BE2C (cell line): ENCODE measurements around the gene ZNF462.

Experiments used
- DNase-seq: peaks from one replicate; pipeline ENCODE4 v3.0.0-alpha.2; 2020
- H3K27me3 ChIP-seq: fragments of 250-450 bp; sonication (Bioruptor Pico); 2 replicates; pipeline ENCODE4 v1.5.1; 2020; ENCODE audit warnings: mild to moderate bottlenecking
- H3K36me3 ChIP-seq: fragments of 250-450 bp; sonication (Bioruptor Pico); 2 replicates; pipeline ENCODE4 v1.5.1; 2020; ENCODE audit warnings: mild to moderate bottlenecking
- H3K4me1 ChIP-seq: fragments of 250-450 bp; sonication (Bioruptor Pico); 2 replicates; pipeline ENCODE4 v1.5.1; 2020
- H3K4me3 ChIP-seq: 2 replicates; pipeline ENCODE4 v1.5.1; 2011; ENCODE audit warnings: low read depth, low read length
- H3K9me3 ChIP-seq: fragments of 250-450 bp; sonication (Bioruptor Pico); 2 replicates; pipeline ENCODE4 v1.5.1; 2020
- CTCF ChIP-seq: IDR thresholded peaks from 2 replicates; pipeline ENCODE4 v1.5.1; 2012; ENCODE audit warnings: mild to moderate bottlenecking, low read depth, low read length

The ZNF462 gene

GRCh38 chr9:106925392-106925791, 62.4 kb downstream of the ZNF462 start:
- Histone ChIP-seq H3K4me3 (no peak overlapping the region), H3K27me3 (no peaks in the 10 kb centered on the region), H3K36me3 (peaks cover 74% of the 10 kb centered on the region), H3K4me1 (peaks cover 20% of the 10 kb centered on the region), H3K9me3 (no peaks in the 10 kb centered on the region)
- no peak for TF ChIP-seq CTCF
- no peak for DNase-seq

- no peak overlapping the region for H3K4me3 ChIP-seq
- H3K36me3 ChIP-seq, result peaks cover 96% of the 10 kb centered on the region
- no peaks in the 10 kb centered on the region for H3K27me3 ChIP-seq
- H3K4me1 ChIP-seq, result no peaks in the 10 kb centered on the region
- H3K9me3 ChIP-seq, result no peaks in the 10 kb centered on the region
- no peak for DNase-seq
- no peak for TF ChIP-seq CTCF
Observed at GRCh38 chr9:106927916-106928315, 65.0 kb downstream of the ZNF462 start.

- Histone ChIP-seq H3K4me3 (no peak overlapping the region), H3K36me3 (peaks cover 95% of the 10 kb centered on the region), H3K27me3 (no peaks in the 10 kb centered on the region), H3K9me3 (no peaks in the 10 kb centered on the region), H3K4me1 (no peaks in the 10 kb centered on the region)
- DNase-seq, result no peak
- no peak for TF ChIP-seq CTCF
Observed at GRCh38 chr9:106928350-106928749, 65.4 kb downstream of the ZNF462 start.

GRCh38 chr9:106929471-106930177, 66.7 kb downstream of the ZNF462 start:
- Histone ChIP-seq H3K4me1 (no peaks in the 10 kb centered on the region), H3K9me3 (no peaks in the 10 kb centered on the region), H3K27me3 (no peaks in the 10 kb centered on the region), H3K4me3 (no peak overlapping the region), H3K36me3 (peaks cover 86% of the 10 kb centered on the region)
- no peak for DNase-seq
- no peak for TF ChIP-seq CTCF

GRCh38 chr9:106930477-106930876, 67.5 kb downstream of the ZNF462 start:
- TF ChIP-seq CTCF, result no peak
- Histone ChIP-seq H3K9me3 (no peaks in the 10 kb centered on the region), H3K4me3 (no peak overlapping the region), H3K27me3 (no peaks in the 10 kb centered on the region), H3K36me3 (peaks cover 84% of the 10 kb centered on the region), H3K4me1 (no peaks in the 10 kb centered on the region)
- DNase-seq, result no peak

- no peaks in the 10 kb centered on the region for H3K27me3 ChIP-seq
- no peaks in the 10 kb centered on the region for H3K9me3 ChIP-seq
- no peak for TF ChIP-seq CTCF
- no peak for DNase-seq
- no peak overlapping the region for H3K4me3 ChIP-seq
- peaks cover 84% of the 10 kb centered on the region for H3K36me3 ChIP-seq
- H3K4me1 ChIP-seq, result no peaks in the 10 kb centered on the region
Observed at GRCh38 chr9:106931466-106931865, 68.5 kb downstream of the ZNF462 start.
